IPS-NIHi11 (cell line): ENCODE measurements around the gene MCAM.

Source experiments
- DNase-seq: peaks from one replicate; pipeline ENCODE4 v3.0.0; 2012; ENCODE audit warnings: mixed read lengths, low spot score

Gene MCAM

DNA sequence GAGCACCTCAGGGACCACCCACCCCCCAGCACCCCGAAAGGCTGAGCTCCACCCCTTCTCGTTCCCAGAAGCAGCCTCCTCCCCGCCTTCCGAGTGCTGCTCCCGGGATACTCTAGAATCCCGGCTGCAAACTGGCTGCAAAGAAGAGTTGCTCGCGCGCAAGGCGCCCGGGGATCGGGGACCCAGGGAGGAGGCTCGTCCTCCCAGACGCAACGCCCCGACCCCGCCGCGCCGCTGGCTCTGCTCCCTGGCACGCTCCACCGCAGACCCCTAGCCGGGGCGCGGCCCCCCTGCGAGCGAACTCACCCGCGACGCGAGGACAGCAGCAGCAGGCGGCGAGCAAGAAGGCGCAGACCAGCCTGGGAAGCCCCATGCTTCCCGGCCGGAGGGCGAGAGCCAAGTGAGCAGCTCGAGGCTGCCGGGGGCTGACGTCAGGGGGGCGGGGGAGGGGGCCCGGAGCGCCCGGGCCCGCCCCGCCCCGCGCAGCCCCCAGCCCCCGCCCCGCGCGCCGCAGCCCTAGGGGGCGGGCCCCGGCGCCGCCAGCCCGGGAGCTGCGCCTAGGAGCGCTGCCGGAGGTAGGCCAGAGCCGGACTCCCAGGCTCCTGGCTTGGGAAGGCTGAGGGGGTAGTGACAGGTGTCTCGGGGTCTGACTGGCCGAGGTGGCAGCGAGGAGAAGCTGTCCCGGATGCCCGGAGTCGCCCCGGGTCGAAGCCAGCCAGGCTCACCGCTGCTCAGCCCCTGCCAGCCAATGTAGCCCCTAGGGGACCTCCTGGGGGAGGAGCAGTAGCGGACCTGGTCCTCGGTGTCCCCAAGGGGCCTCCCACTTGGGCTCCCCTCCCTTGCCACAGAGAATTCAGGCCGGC, at the start of gene MCAM:
MCAM (minus strand) TSS at position 402 of the 863 bp plus-strand sequence; CDS start at position 373, 29 bp downstream.
- DNase-seq, result peak; percentile 83

DNA sequence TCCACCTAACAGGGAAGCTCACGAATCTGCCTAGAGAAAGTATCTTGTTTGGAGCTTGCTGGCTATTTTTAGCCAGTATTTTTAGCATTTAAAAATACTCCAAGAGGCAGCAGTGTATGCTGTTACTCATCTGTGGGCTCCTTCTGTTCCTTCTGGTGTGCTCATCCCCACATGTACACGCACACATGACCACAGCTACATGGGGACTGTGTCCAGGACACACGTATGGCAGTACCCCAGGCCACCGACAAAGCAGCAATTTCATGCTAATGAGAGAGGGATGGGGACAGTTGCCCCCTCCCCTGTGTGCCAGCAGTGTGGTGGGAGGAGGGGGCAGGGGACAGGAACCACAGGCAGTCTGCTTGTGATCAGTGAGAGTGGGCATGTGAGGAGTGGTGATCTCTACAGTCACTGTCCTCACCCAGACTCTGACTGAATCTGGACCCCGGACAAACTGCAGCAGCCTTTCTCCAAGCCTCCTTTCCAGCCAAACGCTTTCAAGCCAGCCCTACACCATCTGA, 48.2 kb upstream of the MCAM start:
- no peak for DNase-seq

- DNase-seq, result peak; percentile 94
These were observed 47.1 kb upstream of the MCAM start for GRCh38 chr11:119363851-119364590.

DNA sequence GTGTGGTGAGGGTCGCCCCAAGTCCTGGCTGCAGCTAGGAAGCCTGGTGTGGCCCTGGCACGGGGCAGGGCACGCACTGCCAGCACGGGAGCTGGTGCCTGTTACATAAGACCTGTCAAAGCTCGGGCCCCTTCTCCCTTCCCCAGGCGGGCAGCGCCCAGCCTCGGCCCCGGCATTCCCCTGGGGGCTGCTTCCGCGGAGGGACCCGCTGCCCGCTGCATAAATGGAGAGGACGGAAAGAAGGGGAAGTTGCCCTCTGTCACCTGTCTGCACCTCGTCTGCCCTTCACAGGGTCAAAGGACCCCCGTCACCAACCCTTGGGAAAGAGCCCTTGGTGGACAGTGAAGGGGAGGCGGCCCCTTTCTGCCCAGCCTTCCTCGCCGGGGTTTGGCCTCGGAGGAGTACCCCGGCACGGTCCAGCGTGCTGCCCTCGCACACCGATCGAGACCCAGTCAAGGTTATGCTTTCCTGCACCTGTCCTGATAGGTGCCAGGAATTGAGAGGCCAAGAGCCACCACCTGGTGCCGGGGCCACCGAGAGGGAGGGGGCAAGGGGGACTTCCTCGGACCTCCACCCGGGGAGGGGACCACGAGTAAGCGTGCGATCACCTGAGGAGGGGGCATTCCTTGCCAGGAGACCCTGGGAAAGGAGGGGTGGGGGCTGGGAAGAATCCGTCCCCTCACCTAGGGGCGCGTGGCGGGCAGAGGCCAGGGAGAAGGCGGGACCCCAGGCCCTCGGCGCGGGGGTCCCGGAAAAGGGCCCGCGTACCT, 46.3 kb upstream of the MCAM start:
- DNase-seq, result no peak

- no peak for DNase-seq
These were observed 45.8 kb upstream of the MCAM start for GRCh38 chr11:119362741-119363080.

DNA sequence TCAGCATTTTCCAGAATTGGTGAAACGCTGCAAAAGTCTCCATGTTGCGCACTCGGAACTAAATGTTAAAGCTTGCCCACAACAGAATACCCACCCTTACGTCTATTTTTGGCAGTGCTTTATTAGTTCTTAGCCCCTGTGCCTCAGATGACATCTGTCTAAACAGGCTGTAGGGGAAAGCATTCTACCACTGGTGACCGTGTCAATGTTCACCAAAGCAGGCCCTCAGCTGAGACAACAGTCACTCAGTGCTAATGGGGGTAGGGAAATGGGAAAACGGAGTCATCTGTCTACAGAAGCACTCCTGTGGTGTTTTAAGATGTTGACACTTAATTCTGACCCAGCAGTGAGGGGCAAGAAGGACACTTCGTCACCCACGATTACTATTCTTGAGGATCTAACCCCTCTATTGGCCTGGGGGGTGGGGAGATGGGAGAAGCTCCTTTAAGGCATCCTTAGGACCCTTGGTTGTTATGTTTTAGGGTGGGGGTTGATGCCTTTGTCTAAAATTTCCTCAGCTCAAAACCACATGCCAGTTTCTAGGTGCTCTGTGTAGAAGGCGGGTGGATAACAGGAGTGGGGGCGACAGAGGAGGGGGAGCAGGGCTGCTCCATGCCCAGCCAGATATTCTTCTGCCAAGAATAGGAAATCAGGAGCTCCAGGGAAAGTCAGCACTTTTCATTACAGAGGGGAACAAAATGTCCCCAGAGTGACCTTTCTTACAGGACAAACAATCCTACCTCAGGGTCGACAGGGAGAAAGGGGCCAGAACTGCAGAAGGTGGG, 45.2 kb upstream of the MCAM start:
- DNase-seq, result no peak

DNA sequence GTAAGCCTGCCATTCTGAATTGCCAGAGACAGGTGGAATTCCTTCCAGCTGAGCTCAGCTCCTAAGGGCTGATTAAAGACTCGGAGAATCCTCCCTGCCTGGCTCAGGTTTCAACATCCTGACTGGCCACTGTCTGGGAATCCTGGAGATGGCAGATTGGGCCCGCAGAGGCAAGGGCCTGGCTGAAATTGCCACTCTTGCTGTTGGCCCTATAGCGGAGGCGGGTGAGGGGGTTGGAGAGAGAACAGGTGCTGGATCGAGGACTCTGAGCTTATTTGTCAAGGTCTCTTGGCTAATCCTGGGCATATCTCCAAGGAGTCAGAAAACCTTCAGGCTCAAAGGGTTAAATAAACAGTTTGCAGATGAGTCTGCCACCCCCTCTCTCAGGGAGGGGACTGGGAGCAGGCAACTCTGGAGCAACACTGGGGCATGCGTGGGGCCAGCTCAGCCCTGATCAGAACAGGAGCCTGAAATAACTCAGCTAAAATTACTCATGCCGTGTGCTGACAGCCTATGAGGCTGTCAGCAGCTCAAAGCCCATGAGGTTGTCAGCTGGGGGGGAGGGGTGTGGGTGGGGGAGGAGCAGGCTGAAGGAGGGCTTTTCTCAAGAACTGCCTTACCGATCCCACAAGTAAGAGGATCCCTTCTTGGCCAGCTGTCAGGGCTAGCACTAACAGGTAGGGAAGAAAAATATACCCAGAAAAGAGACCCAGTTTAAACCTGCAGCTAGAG, 44.3 kb upstream of the MCAM start:
- no peak for DNase-seq

- DNase-seq, result no peak
These were observed 42.7 kb upstream of the MCAM start for GRCh38 chr11:119359365-119360214.

- no peak for DNase-seq
These were observed 40.1 kb upstream of the MCAM start for GRCh38 chr11:119357074-119357473.

GRCh38 chr11:119356349-119357031, 39.6 kb upstream of the MCAM start:
- DNase-seq, result peak; percentile 94

- DNase-seq, result no peak
These were observed 38.3 kb upstream of the MCAM start for GRCh38 chr11:119355091-119355843.

DNA sequence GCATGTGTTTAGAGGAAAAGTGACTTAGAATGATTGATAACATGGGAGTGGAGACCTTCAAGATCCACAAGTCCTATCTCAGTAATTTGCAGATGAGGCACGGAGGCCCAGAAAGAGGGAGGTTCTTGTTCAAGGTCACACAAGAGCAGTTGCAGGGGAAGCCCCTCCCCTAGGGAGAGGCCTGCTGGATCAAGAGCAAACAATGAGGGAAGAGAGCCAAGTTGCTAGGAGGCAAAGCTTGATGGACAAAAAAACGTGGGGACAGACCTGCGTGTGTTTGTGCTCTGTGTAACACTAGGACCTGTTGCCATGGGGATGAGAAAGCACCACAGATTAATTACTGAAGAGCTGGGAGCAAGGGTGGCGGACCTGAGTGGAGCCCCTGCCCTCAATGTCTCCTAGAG, 35.9 kb upstream of the MCAM start:
- DNase-seq, result peak; percentile 58

DNA sequence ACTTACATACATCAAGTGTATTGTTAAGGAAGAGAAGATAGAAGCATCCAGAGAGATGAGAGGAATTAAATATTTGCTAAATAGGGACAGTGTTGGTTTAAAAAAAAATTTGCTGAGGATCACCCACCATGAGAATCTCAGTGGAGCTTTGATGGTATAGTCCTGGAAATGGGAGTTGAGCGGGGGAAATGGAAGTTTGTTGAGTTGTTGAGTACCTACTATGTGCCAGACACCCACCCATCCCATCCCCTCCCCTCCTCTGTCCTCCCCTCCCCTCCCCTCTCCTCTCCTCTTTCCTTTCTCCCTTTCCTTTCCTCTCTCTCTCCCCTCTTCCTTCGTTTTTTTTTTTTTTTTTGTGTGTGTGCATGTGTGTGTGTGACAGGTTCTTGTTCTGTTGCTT, 34.3 kb upstream of the MCAM start:
- DNase-seq, result no peak

DNA sequence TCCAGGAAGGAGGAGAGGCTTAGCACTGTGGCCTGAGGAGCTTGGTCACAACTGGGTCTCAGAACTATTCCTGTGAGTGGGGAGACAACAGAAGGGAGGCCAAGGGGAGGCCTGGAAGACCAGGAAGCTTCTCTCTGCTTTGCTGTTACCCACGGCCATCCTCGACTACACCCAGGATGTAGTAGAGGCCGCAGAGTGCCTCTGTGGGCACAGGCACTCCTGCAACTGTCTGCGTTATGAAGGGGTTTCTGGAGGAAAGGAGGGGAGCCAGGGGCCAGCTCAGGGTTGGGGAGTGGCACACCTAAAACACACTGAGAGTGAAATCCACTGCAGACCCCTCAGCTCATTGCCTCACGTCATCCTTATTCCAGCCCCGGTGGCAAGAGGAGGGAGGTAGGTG, 33.4 kb upstream of the MCAM start:
- DNase-seq, result no peak

- no peak for DNase-seq
These were observed 31.1 kb upstream of the MCAM start for GRCh38 chr11:119347940-119348605.

GRCh38 chr11:119347242-119347641, 30.3 kb upstream of the MCAM start:
- no peak for DNase-seq

DNA sequence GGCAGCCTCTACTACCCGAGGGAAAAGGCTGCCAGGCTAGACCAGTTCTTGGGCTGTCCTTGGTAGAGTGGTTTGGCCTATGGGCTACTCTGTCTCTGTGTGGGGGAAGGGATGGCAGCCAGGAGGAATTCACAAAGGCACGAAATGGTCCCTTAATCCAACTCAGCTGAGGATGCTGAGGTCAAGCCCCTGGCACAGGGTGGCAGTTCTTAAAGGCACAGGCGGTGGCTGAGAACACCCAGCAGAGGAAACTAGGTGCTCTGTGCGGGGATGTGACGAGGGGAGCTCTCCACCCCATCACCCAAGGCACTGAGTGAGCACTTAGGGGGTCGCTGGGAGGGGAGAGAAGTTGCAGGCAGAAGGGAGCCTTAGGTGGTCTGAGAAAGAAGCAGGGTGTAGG, 29.7 kb upstream of the MCAM start, which contains the start of gene MFRP:
MFRP (minus strand) TSS at position 101 of the 400 bp plus-strand sequence. CDS start 192 bp downstream, outside the sequence.
- DNase-seq, result no peak

GRCh38 chr11:119345685-119346084, 28.8 kb upstream of the MCAM start:
- DNase-seq, result no peak
